ENCODE data around the gene NR1H3. TPM values are rescaled to one million over a fixed set of nuclear protein-coding genes. Genes with fewer than 3 reads are reported as not detected.
A peak's percentile ranks its signal among the peaks of the same experiment; 100 is the strongest.

The NR1H3 gene
- total and polyA plus RNA-seq, 3 experiments from 2014 or later, result 3.7 to 13.6 (median 9.6) TPM

DNA sequence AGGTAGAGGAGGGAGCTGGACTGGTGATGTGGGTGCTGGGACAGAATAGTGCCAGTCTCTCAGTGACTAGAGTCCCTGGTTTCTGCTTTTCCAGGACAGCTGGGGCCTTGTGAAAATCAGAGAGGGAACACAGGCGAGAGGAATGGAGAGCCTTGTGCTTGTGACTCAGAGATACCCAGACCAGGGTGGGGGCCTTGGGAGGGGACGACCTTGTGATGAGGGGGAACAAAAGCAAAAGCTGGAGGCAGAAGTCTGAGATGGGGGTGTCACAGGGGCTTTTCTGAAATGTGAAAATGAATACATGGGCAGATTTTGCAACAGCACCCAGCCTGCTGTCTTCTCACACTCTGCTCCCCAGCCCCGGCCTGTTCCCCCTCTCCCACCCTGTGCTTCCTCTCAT lies 3.4 kb upstream of the NR1H3 start:
- H3K4me3 Mint-ChIP-seq, result peak overlapping the region in 1 of 7 donors; percentile 41
- Histone ChIP-seq H3K4me1 (ENCODE audit: insufficient read depth, low read length) (peaks cover 5% of the 10 kb centered on the region), H3K27ac (ENCODE audit: low read depth, low read length) (no peak overlapping the region), H3K9me3 (ENCODE audit: low read length) (no peaks in the 10 kb centered on the region), H3K4me3 (ENCODE audit: low read length) (no peak overlapping the region), H3K27me3 (ENCODE audit: insufficient read depth, low read length, poor library complexity, severe bottlenecking) (no peaks in the 10 kb centered on the region), H3K36me3 (ENCODE audit: insufficient read depth, low read length) (no peaks in the 10 kb centered on the region)
- peak in 1 of 5 donors; percentile 18 for DNase-seq
- H3K27ac Mint-ChIP-seq, result no peak overlapping the region
- H3K9me3 Mint-ChIP-seq, result no peaks in the 10 kb centered on the region
- H3K4me1 Mint-ChIP-seq, result peaks cover 2 to 14% (median 4%) of the 10 kb centered on the region in 3 donors
- H3K27me3 Mint-ChIP-seq, result no peaks in the 10 kb centered on the region
- ChIA-PET CTCF (interaction anchor here (0.7 kb wide), 1 partner anchor 12 kb away, joined by 3 read pairs; no protein-coding TSS in a partner anchor), POLR2A (no interaction called here)
- no peaks in the 10 kb centered on the region for H3K36me3 Mint-ChIP-seq

- peaks cover 8% of the 10 kb centered on the region for H3K4me1 ChIP-seq (ENCODE audit: insufficient read depth, low read length)
- ChIA-PET CTCF (interaction anchor here (1.5 kb wide), 1 partner anchor 12 kb away, joined by 4 read pairs; no protein-coding TSS in a partner anchor), POLR2A (no interaction called here)
- peaks cover 0 to 8% (median 2%) of the 10 kb centered on the region in 3 donors for H3K4me1 Mint-ChIP-seq
- H3K4me3 Mint-ChIP-seq, result no peak overlapping the region
- no peak for DNase-seq
- H3K27me3 ChIP-seq (ENCODE audit: insufficient read depth, low read length, poor library complexity, severe bottlenecking), result no peaks in the 10 kb centered on the region
- no peak overlapping the region for H3K4me3 ChIP-seq (ENCODE audit: low read length)
- H3K27ac Mint-ChIP-seq, result no peak overlapping the region
- H3K9me3 Mint-ChIP-seq, result no peaks in the 10 kb centered on the region
- no peaks in the 10 kb centered on the region for H3K9me3 ChIP-seq (ENCODE audit: low read length)
- H3K27ac ChIP-seq (ENCODE audit: low read depth, low read length), result no peak overlapping the region
- H3K36me3 Mint-ChIP-seq, result no peaks in the 10 kb centered on the region
- H3K36me3 ChIP-seq (ENCODE audit: insufficient read depth, low read length), result no peaks in the 10 kb centered on the region
- no peaks in the 10 kb centered on the region for H3K27me3 Mint-ChIP-seq
These were observed 1.4 kb upstream of the NR1H3 start for GRCh38 chr11:47256374-47256773.

DNA sequence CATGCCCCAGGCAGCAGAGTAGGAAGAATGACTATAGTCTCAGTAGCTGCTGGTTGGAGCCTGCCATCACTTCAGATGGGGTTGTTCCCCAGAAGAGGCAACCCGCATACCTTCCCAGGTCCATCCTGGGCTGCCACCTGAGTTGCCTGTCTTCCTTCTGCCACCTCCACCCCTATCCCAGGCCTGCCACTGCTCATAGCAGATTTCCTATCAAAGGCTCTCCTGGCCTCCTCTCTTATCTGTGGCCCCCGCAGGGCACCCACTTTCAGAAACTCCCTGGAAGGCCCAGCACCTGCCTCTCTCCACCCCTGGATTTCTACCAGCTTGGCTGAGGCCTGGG lies 649 bp upstream of the NR1H3 start:
- H3K27ac Mint-ChIP-seq, result no peak overlapping the region
- H3K27ac ChIP-seq (ENCODE audit: low read depth, low read length), result peak overlapping the region; percentile 38
- H3K4me3 Mint-ChIP-seq, result no peak overlapping the region
- no peaks in the 10 kb centered on the region for H3K36me3 ChIP-seq (ENCODE audit: insufficient read depth, low read length)
- no peak overlapping the region for H3K4me3 ChIP-seq (ENCODE audit: low read length)
- peaks cover 0 to 8% (median 2%) of the 10 kb centered on the region in 3 donors for H3K4me1 Mint-ChIP-seq
- no peaks in the 10 kb centered on the region for H3K27me3 Mint-ChIP-seq
- CTCF ChIA-PET, result interaction anchor here (1.5 kb wide), 1 partner anchor 11 kb away, joined by 4 read pairs; no protein-coding TSS in a partner anchor
- H3K27me3 ChIP-seq (ENCODE audit: insufficient read depth, low read length, poor library complexity, severe bottlenecking), result no peaks in the 10 kb centered on the region
- H3K9me3 Mint-ChIP-seq, result no peaks in the 10 kb centered on the region
- H3K4me1 ChIP-seq (ENCODE audit: insufficient read depth, low read length), result peaks cover 8% of the 10 kb centered on the region
- POLR2A ChIA-PET, result no interaction called here
- H3K9me3 ChIP-seq (ENCODE audit: low read length), result no peaks in the 10 kb centered on the region
- no peak for DNase-seq
- no peaks in the 10 kb centered on the region for H3K36me3 Mint-ChIP-seq

GRCh38 chr11:47258317-47258902 lies 614 bp downstream of the NR1H3 start:
- H3K27ac ChIP-seq (ENCODE audit: low read depth, low read length), result peak overlapping the region; percentile 38
- no peaks in the 10 kb centered on the region for H3K9me3 ChIP-seq (ENCODE audit: low read length)
- Mint-ChIP-seq H3K9me3 (no peaks in the 10 kb centered on the region), H3K27me3 (no peaks in the 10 kb centered on the region), H3K27ac (no peak overlapping the region), H3K36me3 (no peaks in the 10 kb centered on the region), H3K4me1 (peaks cover 0 to 8% (median 2%) of the 10 kb centered on the region in 3 donors), H3K4me3 (no peak overlapping the region)
- H3K36me3 ChIP-seq (ENCODE audit: insufficient read depth, low read length), result no peaks in the 10 kb centered on the region
- no peak overlapping the region for H3K4me3 ChIP-seq (ENCODE audit: low read length)
- no peaks in the 10 kb centered on the region for H3K27me3 ChIP-seq (ENCODE audit: insufficient read depth, low read length, poor library complexity, severe bottlenecking)
- DNase-seq, result peak in 1 of 5 donors; percentile 29
- H3K4me1 ChIP-seq (ENCODE audit: insufficient read depth, low read length), result peaks cover 8% of the 10 kb centered on the region
- CTCF ChIA-PET, result interaction anchor here (1.1 to 2.3 kb wide), 4 partner anchors 10 to 16 kb away, joined by 3 to 9 read pairs (median 6); partner anchors contain the start of gene ACP2
- POLR2A ChIA-PET, result interaction anchor here (0.6 kb wide), 1 partner anchor 22 kb away, joined by 3 read pairs; no protein-coding TSS in a partner anchor

- H3K9me3 Mint-ChIP-seq, result no peaks in the 10 kb centered on the region
- DNase-seq, result peak in 3 of 5 donors; percentile 16 to 57 (median 29)
- Histone ChIP-seq H3K27ac (ENCODE audit: low read depth, low read length) (no peak overlapping the region), H3K36me3 (ENCODE audit: insufficient read depth, low read length) (no peaks in the 10 kb centered on the region), H3K27me3 (ENCODE audit: insufficient read depth, low read length, poor library complexity, severe bottlenecking) (no peaks in the 10 kb centered on the region), H3K4me1 (ENCODE audit: insufficient read depth, low read length) (peaks cover 8% of the 10 kb centered on the region), H3K9me3 (ENCODE audit: low read length) (no peaks in the 10 kb centered on the region), H3K4me3 (ENCODE audit: low read length) (no peak overlapping the region)
- no peaks in the 10 kb centered on the region for H3K36me3 Mint-ChIP-seq
- H3K27ac Mint-ChIP-seq, result peak overlapping the region in 3 of 8 donors; percentile 20 to 68 (median 47)
- ChIA-PET CTCF (interaction anchor here (0.6 to 2.3 kb wide), 13 partner anchors 10 to 162 kb away, joined by 3 to 18 read pairs (median 3); partner anchors contain the start of genes ACP2, ARFGAP2 and MADD), POLR2A (interaction anchor here (0.6 to 1.4 kb wide), 4 partner anchors 11 to 85 kb away, joined by 3 to 7 read pairs (median 6); partner anchors contain the start of genes ACP2 and DDB2)
- no peaks in the 10 kb centered on the region for H3K27me3 Mint-ChIP-seq
- peak overlapping the region in 1 of 7 donors; percentile 74 for H3K4me3 Mint-ChIP-seq
- H3K4me1 Mint-ChIP-seq, result peaks cover 0 to 10% (median 2%) of the 10 kb centered on the region in 3 donors
These were observed 1.6 kb downstream of the NR1H3 start for GRCh38 chr11:47259232-47259977.

DNA sequence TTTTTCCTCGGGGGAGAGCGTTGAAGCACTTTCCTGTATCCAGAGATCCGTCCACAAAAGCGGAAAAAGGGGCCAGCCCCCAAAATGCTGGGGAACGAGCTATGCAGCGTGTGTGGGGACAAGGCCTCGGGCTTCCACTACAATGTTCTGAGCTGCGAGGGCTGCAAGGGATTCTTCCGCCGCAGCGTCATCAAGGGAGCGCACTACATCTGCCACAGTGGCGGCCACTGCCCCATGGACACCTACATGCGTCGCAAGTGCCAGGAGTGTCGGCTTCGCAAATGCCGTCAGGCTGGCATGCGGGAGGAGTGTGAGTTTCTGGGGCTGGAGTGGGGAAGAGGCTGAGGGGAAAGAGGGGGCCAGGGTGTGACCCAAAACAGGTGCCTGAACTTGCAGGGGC lies 2.6 kb downstream of the NR1H3 start:
- Histone ChIP-seq H3K27me3 (ENCODE audit: insufficient read depth, low read length, poor library complexity, severe bottlenecking) (no peaks in the 10 kb centered on the region), H3K4me3 (ENCODE audit: low read length) (no peak overlapping the region), H3K27ac (ENCODE audit: low read depth, low read length) (no peak overlapping the region), H3K9me3 (ENCODE audit: low read length) (no peaks in the 10 kb centered on the region), H3K36me3 (ENCODE audit: insufficient read depth, low read length) (no peaks in the 10 kb centered on the region), H3K4me1 (ENCODE audit: insufficient read depth, low read length) (peaks cover 8% of the 10 kb centered on the region)
- peaks cover 4 to 17% (median 5%) of the 10 kb centered on the region in 3 donors for H3K4me1 Mint-ChIP-seq
- H3K36me3 Mint-ChIP-seq, result no peaks in the 10 kb centered on the region
- DNase-seq, result no peak
- ChIA-PET CTCF (interaction anchor here (1.0 to 1.8 kb wide), 4 partner anchors 12 to 161 kb away, joined by 3 to 18 read pairs (median 6); partner anchors contain the start of genes ACP2 and ARFGAP2), POLR2A (interaction anchor here (1.1 to 1.4 kb wide), 2 partner anchors 12 to 46 kb away, joined by 6 to 7 read pairs; partner anchors contain the start of genes ACP2 and DDB2)
- H3K27me3 Mint-ChIP-seq, result no peaks in the 10 kb centered on the region
- H3K9me3 Mint-ChIP-seq, result no peaks in the 10 kb centered on the region
- H3K27ac Mint-ChIP-seq, result no peak overlapping the region
- no peak overlapping the region for H3K4me3 Mint-ChIP-seq

- POLR2A ChIA-PET, result interaction anchor here (0.6 kb wide), 1 partner anchor 98 kb away, joined by 5 read pairs; no protein-coding TSS in a partner anchor
- Mint-ChIP-seq H3K36me3 (no peaks in the 10 kb centered on the region), H3K9me3 (no peaks in the 10 kb centered on the region), H3K4me1 (peaks cover 5 to 22% (median 5%) of the 10 kb centered on the region in 3 donors), H3K4me3 (no peak overlapping the region), H3K27me3 (no peaks in the 10 kb centered on the region), H3K27ac (peak overlapping the region in 1 of 8 donors; percentile 60)
- Histone ChIP-seq H3K4me1 (ENCODE audit: insufficient read depth, low read length) (peaks cover 8% of the 10 kb centered on the region), H3K4me3 (ENCODE audit: low read length) (no peak overlapping the region), H3K36me3 (ENCODE audit: insufficient read depth, low read length) (no peaks in the 10 kb centered on the region), H3K27me3 (ENCODE audit: insufficient read depth, low read length, poor library complexity, severe bottlenecking) (no peaks in the 10 kb centered on the region), H3K27ac (ENCODE audit: low read depth, low read length) (no peak overlapping the region), H3K9me3 (ENCODE audit: low read length) (no peaks in the 10 kb centered on the region)
- CTCF ChIA-PET, result interaction anchor here (1.2 kb wide), 1 partner anchor 113 kb away, joined by 4 read pairs; no protein-coding TSS in a partner anchor
- DNase-seq, result no peak
These were observed 3.5 kb downstream of the NR1H3 start for GRCh38 chr11:47261291-47261800.

Data from CD8-positive, alpha-beta memory T cell (primary cell).